IgD-negative memory B cell (primary cell): Measurements from ENCODE around the gene SDR42E2. TPM values are rescaled to one million over a fixed set of nuclear protein-coding genes. Genes with fewer than 3 reads are reported as not detected.

Source experiments
- H3K27ac Mint-ChIP-seq, 3 donors: one replicate each; pipeline ENCODE4 v1.8.0; 2020 to 2022; ENCODE audit warnings: mild to moderate bottlenecking in 3 of 3, mixed read lengths in 3 of 3, moderate library complexity in 1 of 3
- H3K27me3 Mint-ChIP-seq: one replicate; pipeline ENCODE4 v1.8.0; 2021; ENCODE audit warnings: mixed read lengths
- H3K36me3 Mint-ChIP-seq: one replicate; pipeline ENCODE4 v1.8.0; 2020; ENCODE audit warnings: mild to moderate bottlenecking, mixed read lengths
- H3K4me1 Mint-ChIP-seq, 3 donors: one replicate each; pipeline ENCODE4 v1.8.0; 2020 to 2022; ENCODE audit warnings: mixed read lengths in 3 of 3, mild to moderate bottlenecking in 1 of 3
- H3K4me3 Mint-ChIP-seq, 4 donors: one replicate each; pipeline ENCODE4 v1.8.0; 2020 to 2022; ENCODE audit warnings: mild to moderate bottlenecking in 4 of 4, mixed read lengths in 4 of 4, moderate library complexity in 3 of 4
- H3K9me3 Mint-ChIP-seq, 3 donors: one replicate each; pipeline ENCODE4 v1.8.0; 2020 to 2021; ENCODE audit warnings: mixed read lengths in 3 of 3, mild to moderate bottlenecking in 1 of 3
- polyA plus RNA-seq: library from polyadenylated mRNA; unstranded; fragments of 300-500 nt; fragmentation: Illumina TruSeq; gene quantifications from one replicate; pipeline ENCODE4 v1.2.3, GENCODE V29; 2021

The SDR42E2 gene
- polyA plus RNA-seq, 1 donor from 2014 or later: 0.20 TPM

GRCh38 chr16:22220069-22220440, 57.7 kb downstream of the SDR42E2 start:
- H3K4me1 Mint-ChIP-seq: peaks cover 12 to 18% (median 18%) of the 10 kb centered on the region in 3 donors
- no peaks in the 10 kb centered on the region for H3K27me3 Mint-ChIP-seq
- H3K36me3 Mint-ChIP-seq: peaks cover 3% of the 10 kb centered on the region
- no peaks in the 10 kb centered on the region for H3K9me3 Mint-ChIP-seq
- no peak overlapping the region for H3K4me3 Mint-ChIP-seq
- H3K27ac Mint-ChIP-seq: peak overlapping the region; percentile 71 to 94 (median 80)

GRCh38 chr16:22220714-22221113, 58.4 kb downstream of the SDR42E2 start:
- Mint-ChIP-seq H3K4me3 (no peak overlapping the region), H3K27ac (no peak overlapping the region), H3K27me3 (no peaks in the 10 kb centered on the region)

GRCh38 chr16:22222006-22222405, 59.7 kb downstream of the SDR42E2 start:
- Mint-ChIP-seq H3K36me3 (peaks cover 3% of the 10 kb centered on the region), H3K4me1 (peaks cover 7 to 14% (median 14%) of the 10 kb centered on the region in 3 donors), H3K27ac (peak overlapping the region in 1 of 3 donors; percentile 10), H3K9me3 (no peaks in the 10 kb centered on the region), H3K27me3 (no peaks in the 10 kb centered on the region), H3K4me3 (no peak overlapping the region)

More at GRCh38 chr16:22220714-22221113, 58.4 kb downstream of the SDR42E2 start:
- peaks cover 3% of the 10 kb centered on the region for H3K36me3 Mint-ChIP-seq
- peaks cover 12 to 18% (median 18%) of the 10 kb centered on the region in 3 donors for H3K4me1 Mint-ChIP-seq
- no peaks in the 10 kb centered on the region for H3K9me3 Mint-ChIP-seq

DNA sequence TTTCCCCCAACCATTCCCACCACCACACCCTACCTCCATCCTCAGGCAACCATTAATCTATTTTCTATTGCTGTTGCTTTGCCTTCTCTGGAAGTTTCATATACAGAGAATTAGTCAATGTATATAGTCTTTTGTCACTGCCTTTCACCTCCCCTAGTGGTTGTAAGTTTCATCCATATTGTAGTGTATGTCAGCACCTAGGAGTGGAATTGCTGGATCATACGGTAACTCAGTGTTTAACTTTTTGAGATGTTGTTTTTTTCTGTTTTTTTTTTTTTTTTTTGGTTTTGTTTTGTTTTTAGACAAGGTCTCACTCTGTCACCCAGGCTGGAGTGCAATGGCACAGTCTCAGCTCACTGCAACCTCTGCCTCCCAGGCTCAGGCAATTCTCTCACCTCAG, 60.7 kb downstream of the SDR42E2 start:
- H3K27ac Mint-ChIP-seq: no peak overlapping the region

DNA sequence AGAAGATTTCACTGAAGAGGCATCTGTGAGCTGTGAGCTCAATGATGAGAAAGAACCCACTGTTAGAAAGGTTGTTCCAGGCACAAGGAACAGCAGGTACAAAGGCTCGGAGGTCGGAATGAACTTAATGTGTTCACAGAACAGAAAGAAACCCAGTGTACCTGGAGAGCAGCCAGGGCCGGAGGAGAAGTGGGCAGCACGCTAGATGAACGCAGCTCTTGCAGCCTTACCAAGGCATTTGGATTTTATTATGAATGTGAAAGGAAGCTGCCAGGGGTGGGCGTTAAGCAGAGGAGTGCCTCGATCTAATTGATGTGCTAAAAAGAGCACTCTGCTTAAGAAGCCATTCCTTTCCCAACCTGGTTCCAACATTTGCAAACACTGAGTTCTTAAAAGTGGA, 62.8 kb downstream of the SDR42E2 start:
- Mint-ChIP-seq H3K9me3 (no peaks in the 10 kb centered on the region), H3K4me3 (peak overlapping the region in 1 of 4 donors; percentile 33), H3K4me1 (peaks cover 0 to 3% (median 2%) of the 10 kb centered on the region in 3 donors), H3K27ac (no peak overlapping the region), H3K36me3 (peaks cover 1% of the 10 kb centered on the region), H3K27me3 (no peaks in the 10 kb centered on the region)

More for the DNA sequence above, 60.7 kb downstream of the SDR42E2 start:
- peaks cover 1% of the 10 kb centered on the region for H3K36me3 Mint-ChIP-seq
- H3K9me3 Mint-ChIP-seq: no peaks in the 10 kb centered on the region
- peaks cover 2 to 10% (median 7%) of the 10 kb centered on the region in 3 donors for H3K4me1 Mint-ChIP-seq
- no peaks in the 10 kb centered on the region for H3K27me3 Mint-ChIP-seq
- no peak overlapping the region for H3K4me3 Mint-ChIP-seq

DNA sequence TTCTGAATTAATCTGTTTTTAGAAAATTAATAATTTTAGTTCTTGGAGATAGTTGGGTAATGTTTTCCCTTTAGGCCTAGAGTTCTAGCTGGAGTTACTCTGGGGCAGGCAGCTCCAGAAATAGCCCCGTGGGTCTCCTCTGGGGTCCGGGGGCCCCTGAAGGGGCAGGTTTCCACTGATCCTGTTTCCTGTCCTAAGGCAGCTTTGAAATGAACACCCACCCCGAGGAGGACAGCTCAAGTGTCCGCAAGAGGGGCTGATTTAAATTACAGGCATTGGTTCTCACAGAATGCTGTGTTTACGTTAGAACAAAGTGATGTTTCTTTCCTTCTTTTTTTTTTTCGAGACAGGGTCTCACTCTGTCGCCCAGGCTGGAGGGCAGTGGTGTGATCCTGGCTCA, 67.6 kb downstream of the SDR42E2 start:
- Mint-ChIP-seq H3K4me3 (no peak overlapping the region), H3K9me3 (no peaks in the 10 kb centered on the region), H3K27me3 (no peaks in the 10 kb centered on the region), H3K36me3 (peaks cover 6% of the 10 kb centered on the region), H3K4me1 (no peaks in the 10 kb centered on the region), H3K27ac (no peak overlapping the region)

GRCh38 chr16:22232277-22233036, 70.2 kb downstream of the SDR42E2 start:
- Mint-ChIP-seq H3K9me3 (no peaks in the 10 kb centered on the region), H3K4me3 (no peak overlapping the region), H3K36me3 (peaks cover 6% of the 10 kb centered on the region), H3K27ac (peak overlapping the region in 2 of 3 donors; percentile 13 to 47), H3K4me1 (no peaks in the 10 kb centered on the region), H3K27me3 (no peaks in the 10 kb centered on the region)

GRCh38 chr16:22233037-22233372, 70.7 kb downstream of the SDR42E2 start:
- H3K9me3 Mint-ChIP-seq: no peaks in the 10 kb centered on the region
- no peak overlapping the region for H3K4me3 Mint-ChIP-seq
- H3K27me3 Mint-ChIP-seq: no peaks in the 10 kb centered on the region
- H3K27ac Mint-ChIP-seq: peak overlapping the region in 1 of 3 donors; percentile 13
- peaks cover 6% of the 10 kb centered on the region for H3K36me3 Mint-ChIP-seq
- no peaks in the 10 kb centered on the region for H3K4me1 Mint-ChIP-seq

DNA sequence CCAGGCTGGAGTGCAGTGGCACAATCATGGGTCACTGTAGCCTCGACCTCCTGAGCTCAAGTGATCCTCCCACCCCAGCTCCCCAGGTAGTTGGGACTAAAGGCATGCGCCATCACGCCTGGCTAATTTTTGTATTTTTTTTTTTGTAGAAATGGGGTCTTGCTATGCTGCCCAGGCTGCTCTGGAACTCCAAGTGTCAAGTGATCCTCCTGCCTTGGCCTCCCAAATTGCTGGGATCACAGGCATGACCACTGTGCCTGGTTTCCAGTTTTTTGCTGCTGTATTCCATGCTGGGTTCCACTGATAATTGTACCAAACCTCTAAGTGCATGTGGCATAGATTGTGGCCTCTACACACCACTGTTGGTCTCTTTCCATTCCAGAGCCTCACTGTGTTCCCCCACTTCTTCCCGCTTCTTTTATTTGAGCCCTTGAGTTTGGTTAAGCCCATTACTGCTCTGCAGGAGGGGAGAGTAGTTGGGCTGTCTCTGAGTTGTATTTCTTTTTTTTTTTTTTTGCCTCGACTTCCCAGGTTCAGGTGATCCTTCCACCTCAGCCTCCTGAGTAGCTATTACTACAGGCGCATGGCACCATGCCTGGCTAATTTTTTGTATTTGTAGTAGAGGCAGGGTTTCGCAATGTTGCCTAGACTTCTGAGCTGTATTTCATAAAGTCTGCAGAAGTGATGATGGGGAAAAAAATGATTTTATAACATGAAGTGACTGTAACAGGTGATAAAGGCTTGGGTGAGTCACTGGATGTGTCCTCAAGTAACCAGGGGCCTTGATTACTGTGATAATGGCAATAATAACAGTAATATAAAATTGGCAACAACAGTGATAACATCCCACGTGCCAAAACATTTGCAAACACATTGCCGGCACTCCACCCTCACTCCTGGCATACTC, 73.8 kb downstream of the SDR42E2 start:
- Mint-ChIP-seq H3K27ac (no peak overlapping the region), H3K9me3 (no peaks in the 10 kb centered on the region), H3K4me3 (no peak overlapping the region), H3K27me3 (no peaks in the 10 kb centered on the region), H3K36me3 (peaks cover 8% of the 10 kb centered on the region), H3K4me1 (peaks cover 5 to 9% (median 7%) of the 10 kb centered on the region in 3 donors)

GRCh38 chr16:22239131-22239805, 77.0 kb downstream of the SDR42E2 start:
- Mint-ChIP-seq H3K27ac (peak overlapping the region in 2 of 3 donors; percentile 14 to 23), H3K27me3 (no peaks in the 10 kb centered on the region), H3K36me3 (peaks cover 3% of the 10 kb centered on the region)

GRCh38 chr16:22240023-22240710, 77.9 kb downstream of the SDR42E2 start:
- H3K36me3 Mint-ChIP-seq: peaks cover 3% of the 10 kb centered on the region
- H3K4me1 Mint-ChIP-seq: peaks cover 7 to 14% (median 8%) of the 10 kb centered on the region in 3 donors
- H3K27ac Mint-ChIP-seq: no peak overlapping the region
- peak overlapping the region in 1 of 4 donors; percentile 79 for H3K4me3 Mint-ChIP-seq
- H3K27me3 Mint-ChIP-seq: no peaks in the 10 kb centered on the region
- H3K9me3 Mint-ChIP-seq: no peaks in the 10 kb centered on the region

More at GRCh38 chr16:22239131-22239805, 77.0 kb downstream of the SDR42E2 start:
- Mint-ChIP-seq H3K4me3 (no peak overlapping the region), H3K9me3 (no peaks in the 10 kb centered on the region), H3K4me1 (peaks cover 7 to 14% (median 8%) of the 10 kb centered on the region in 3 donors)
